GM18502 (cell line): Measurements from ENCODE around the gene GDNF.
"Not testable (repeated sequence)": the region's sequence is repeated elsewhere in the genome, so short reads cannot be mapped to it uniquely, and the experiment has no call there.

Source experiments
- ATAC-seq: cut with Tn5 transposase; IDR thresholded peaks from one replicate; pipeline ENCODE4 v1.9.1; 2021; ENCODE audit warnings: mild to moderate bottlenecking; ENCODE audit not compliant: unreplicated experiment, poor library complexity

Gene GDNF

GRCh38 chr5:37823433-37824152 lies 16.2 kb downstream of the GDNF start:
- no peak for ATAC-seq

GRCh38 chr5:37816883-37817282 lies 23.0 kb downstream of the GDNF start:
- no peak for ATAC-seq

GRCh38 chr5:37816331-37816730 lies 23.5 kb downstream of the GDNF start:
- no peak for ATAC-seq

- no peak for ATAC-seq
Observed at GRCh38 chr5:37815913-37816312, 23.9 kb downstream of the GDNF start.

GRCh38 chr5:37814699-37815098 lies 25.1 kb downstream of the GDNF start:
- no peak for ATAC-seq

- no peak for ATAC-seq
Observed at GRCh38 chr5:37812365-37812764, 27.5 kb downstream of the GDNF start.

GRCh38 chr5:37811866-37812265 lies 28.0 kb downstream of the GDNF start:
- ATAC-seq, result no peak

GRCh38 chr5:37810311-37810710 lies 29.5 kb downstream of the GDNF start:
- ATAC-seq, result no peak

- no peak for ATAC-seq
Observed at GRCh38 chr5:37808945-37809344, 30.9 kb downstream of the GDNF start.

- ATAC-seq, result no peak
Observed at GRCh38 chr5:37807621-37808301, 32.1 kb downstream of the GDNF start.

- no peak for ATAC-seq
Observed at GRCh38 chr5:37807015-37807414, 32.8 kb downstream of the GDNF start.

- no peak for ATAC-seq
Observed at GRCh38 chr5:37806476-37806875, 33.4 kb downstream of the GDNF start.

GRCh38 chr5:37806016-37806415 lies 33.8 kb downstream of the GDNF start:
- no peak for ATAC-seq

- no peak for ATAC-seq
Observed at GRCh38 chr5:37804401-37804800, 35.4 kb downstream of the GDNF start.

GRCh38 chr5:37803487-37803886 lies 36.4 kb downstream of the GDNF start:
- no peak for ATAC-seq

GRCh38 chr5:37801521-37801920 lies 38.3 kb downstream of the GDNF start:
- no peak for ATAC-seq

GRCh38 chr5:37799865-37800421 lies 39.9 kb downstream of the GDNF start:
- no peak for ATAC-seq

- not testable (repeated sequence) for ATAC-seq
Observed at GRCh38 chr5:37796435-37796834, 43.4 kb downstream of the GDNF start.

GRCh38 chr5:37795292-37795691 lies 44.5 kb downstream of the GDNF start:
- ATAC-seq, result not testable (repeated sequence)

GRCh38 chr5:37792975-37793631 lies 46.7 kb downstream of the GDNF start:
- ATAC-seq, result no peak

- ATAC-seq, result no peak
Observed at GRCh38 chr5:37791321-37791720, 48.5 kb downstream of the GDNF start.
